ENCODE measurements around the gene POLR2A. TPM values are rescaled to one million over a fixed set of nuclear protein-coding genes. Genes with fewer than 3 reads are reported as not detected.

POLR2A gene
- total RNA-seq, 1 donor from 2014 or later = 148 TPM

GRCh38 chr17:7465597-7466275 lies 18.4 kb upstream of the POLR2A start:
- DNase-seq (ENCODE audit: extremely low spot score, unreplicated experiment) = no peak
- H3K36me3 Mint-ChIP-seq (ENCODE audit: unreplicated experiment) = peaks cover 16% of the 10 kb centered on the region
- no peaks in the 10 kb centered on the region for H3K9me3 Mint-ChIP-seq (ENCODE audit: unreplicated experiment)
- no peak overlapping the region for H3K27ac Mint-ChIP-seq (ENCODE audit: unreplicated experiment)
- no peak overlapping the region for H3K4me3 Mint-ChIP-seq (ENCODE audit: unreplicated experiment)
- no peaks in the 10 kb centered on the region for H3K27me3 Mint-ChIP-seq (ENCODE audit: unreplicated experiment)
- TF ChIP-seq CTCF (IDR thresholded peaks at IDR 0.05) = no peak
- no peaks in the 10 kb centered on the region for H3K4me1 Mint-ChIP-seq (ENCODE audit: unreplicated experiment)

GRCh38 chr17:7466318-7466638 lies 17.9 kb upstream of the POLR2A start:
- no peaks in the 10 kb centered on the region for H3K9me3 Mint-ChIP-seq (ENCODE audit: unreplicated experiment)
- no peak overlapping the region for H3K27ac Mint-ChIP-seq (ENCODE audit: unreplicated experiment)
- TF ChIP-seq CTCF (IDR thresholded peaks at IDR 0.05) = no peak
- no peak for DNase-seq (ENCODE audit: extremely low spot score, unreplicated experiment)
- H3K4me1 Mint-ChIP-seq (ENCODE audit: unreplicated experiment) = no peaks in the 10 kb centered on the region
- peaks cover 13% of the 10 kb centered on the region for H3K36me3 Mint-ChIP-seq (ENCODE audit: unreplicated experiment)
- H3K4me3 Mint-ChIP-seq (ENCODE audit: unreplicated experiment) = no peak overlapping the region
- H3K27me3 Mint-ChIP-seq (ENCODE audit: unreplicated experiment) = no peaks in the 10 kb centered on the region

- no peak for DNase-seq (ENCODE audit: extremely low spot score, unreplicated experiment)
- no peaks in the 10 kb centered on the region for H3K27me3 Mint-ChIP-seq (ENCODE audit: unreplicated experiment)
Measured at GRCh38 chr17:7466639-7467341, 17.4 kb upstream of the POLR2A start.

GRCh38 chr17:7467498-7467897 lies 16.7 kb upstream of the POLR2A start:
- Mint-ChIP-seq H3K9me3 (ENCODE audit: unreplicated experiment) (no peaks in the 10 kb centered on the region), H3K27ac (ENCODE audit: unreplicated experiment) (peak overlapping the region; percentile 70), H3K4me1 (ENCODE audit: unreplicated experiment) (peaks cover 2% of the 10 kb centered on the region), H3K27me3 (ENCODE audit: unreplicated experiment) (no peaks in the 10 kb centered on the region), H3K36me3 (ENCODE audit: unreplicated experiment) (peaks cover 12% of the 10 kb centered on the region), H3K4me3 (ENCODE audit: unreplicated experiment) (no peak overlapping the region)
- no peak for TF ChIP-seq CTCF (IDR thresholded peaks at IDR 0.05)
- no peak for DNase-seq (ENCODE audit: extremely low spot score, unreplicated experiment)

More at GRCh38 chr17:7466639-7467341, 17.4 kb upstream of the POLR2A start:
- no peaks in the 10 kb centered on the region for H3K4me1 Mint-ChIP-seq (ENCODE audit: unreplicated experiment)
- H3K4me3 Mint-ChIP-seq (ENCODE audit: unreplicated experiment) = no peak overlapping the region
- no peaks in the 10 kb centered on the region for H3K9me3 Mint-ChIP-seq (ENCODE audit: unreplicated experiment)
- peak overlapping the region; percentile 70 for H3K27ac Mint-ChIP-seq (ENCODE audit: unreplicated experiment)
- TF ChIP-seq CTCF (IDR thresholded peaks at IDR 0.05) = no peak
- H3K36me3 Mint-ChIP-seq (ENCODE audit: unreplicated experiment) = peaks cover 12% of the 10 kb centered on the region

- H3K27ac Mint-ChIP-seq (ENCODE audit: unreplicated experiment) = no peak overlapping the region
- no peaks in the 10 kb centered on the region for H3K27me3 Mint-ChIP-seq (ENCODE audit: unreplicated experiment)
- no peaks in the 10 kb centered on the region for H3K9me3 Mint-ChIP-seq (ENCODE audit: unreplicated experiment)
- no peak for TF ChIP-seq CTCF (IDR thresholded peaks at IDR 0.05)
- H3K36me3 Mint-ChIP-seq (ENCODE audit: unreplicated experiment) = peaks cover 12% of the 10 kb centered on the region
- no peak overlapping the region for H3K4me3 Mint-ChIP-seq (ENCODE audit: unreplicated experiment)
- DNase-seq (ENCODE audit: extremely low spot score, unreplicated experiment) = no peak
- H3K4me1 Mint-ChIP-seq (ENCODE audit: unreplicated experiment) = peaks cover 2% of the 10 kb centered on the region
Measured at GRCh38 chr17:7468290-7468689, 15.9 kb upstream of the POLR2A start.
